Sigmoid colon (tissue), 7 donors: ENCODE results near the gene AACS. TPM values are rescaled to one million over a fixed set of nuclear protein-coding genes. Genes with fewer than 3 reads are reported as not detected.
"Not testable (repeated sequence)": the region's sequence is repeated elsewhere in the genome, so short reads cannot be mapped to it uniquely, and the experiment has no call there.

Experiments
- DNase-seq: peaks from one replicate; pipeline ENCODE4 v3.0.0-alpha.2; 2019
- H3K27ac ChIP-seq, 4 donors: fragments of 200-600 bp; sonication (generic); one replicate each; pipeline ENCODE4 v1.5.1; 2016 to 2019; ENCODE audit warnings: mild to moderate bottlenecking in 1 of 4
- H3K27me3 ChIP-seq, 3 donors: fragments of 200-600 bp; sonication (generic); one replicate each; pipeline ENCODE4 v1.5.1; 2019; ENCODE audit warnings: mild to moderate bottlenecking in 1 of 3
- H3K36me3 ChIP-seq, 4 donors: fragments of 200-600 bp; sonication (generic); one replicate each; pipeline ENCODE4 v1.5.1; 2016 to 2019
- H3K4me1 ChIP-seq, 4 donors: fragments of 200-600 bp; sonication (generic); one replicate each; pipeline ENCODE4 v1.5.1; 2017 to 2019
- H3K4me3 ChIP-seq, 4 donors: fragments of 200-600 bp; sonication (generic); one replicate each; pipeline ENCODE4 v1.5.1; 2017 to 2019; ENCODE audit warnings: mild to moderate bottlenecking in 2 of 4, moderate library complexity in 1 of 4
- H3K9me3 ChIP-seq, 4 donors: fragments of 200-600 bp in 3 of 4; sonication (generic) in 3 of 4; one replicate each; pipeline versions ENCODE4 v1.5.1 to v1.6.1; 2013 to 2019
- CTCF ChIP-seq, 4 experiments: fragments of 450-650 bp in 3 of 4; fragments of 200-600 bp in 1 of 4; IDR thresholded peaks; one replicate each; pipeline ENCODE4 v1.5.1; 2016 to 2019; ENCODE audit warnings: antibody characterized with exemption in 4 of 4, mild to moderate bottlenecking in 3 of 4, moderate library complexity in 2 of 4
- EP300 ChIP-seq, 4 donors: sonication (generic); formaldehyde crosslinking; IDR thresholded peaks; one replicate each; pipeline ENCODE4 v1.6.1; 2017; ENCODE audit warnings: antibody characterized with exemption in 4 of 4
- POLR2A ChIP-seq, 2 donors: fragments of 450-650 bp; IDR thresholded peaks; one replicate each; pipeline ENCODE4 v1.6.1; 2016; ENCODE audit warnings: antibody characterized with exemption in 2 of 2, mild to moderate bottlenecking in 2 of 2, moderate library complexity in 2 of 2
- POLR2AphosphoS5 ChIP-seq, 4 donors: sonication (generic); formaldehyde crosslinking; IDR thresholded peaks; one replicate each; pipeline ENCODE4 v1.6.1; 2017; ENCODE audit warnings: antibody characterized with exemption in 4 of 4
- WGBS, 2 donors: extraction: QIAGEN DNeasy Blood & Tissue Kit; methylation state at CpG; one replicate each; pipeline ENCODE4 v1.1.7; 2013; 5-methylcytosine and 5-hydroxymethylcytosine counted together
- intact Hi-C: fragments of 100-400 bp; cut with DNase I; formaldehyde crosslinking; loops from one replicate; pipeline ENCODE4 v1.15.1; 2023
- polyA plus RNA-seq, 3 donors: library from polyadenylated mRNA; stranded (reverse); fragments of 200-250 nt; gene quantifications; one replicate each; pipeline ENCODE4 v1.2.3, GENCODE V29; 2013
- total RNA-seq, 4 donors: library from RNA; depleted of rRNA; stranded (reverse); fragments of >200 nt; gene quantifications; one replicate each; pipeline ENCODE4 v1.1.0, GENCODE V29; 2016
- donor health status: healthy with polysubstance abuse.
- donor health status: Bipolar disorder and iron deficiency.
- donor health status: healthy.

The AACS gene
- total and polyA plus RNA-seq, 7 donors, result 8.1 to 38.0 (median 12.7) TPM

DNA sequence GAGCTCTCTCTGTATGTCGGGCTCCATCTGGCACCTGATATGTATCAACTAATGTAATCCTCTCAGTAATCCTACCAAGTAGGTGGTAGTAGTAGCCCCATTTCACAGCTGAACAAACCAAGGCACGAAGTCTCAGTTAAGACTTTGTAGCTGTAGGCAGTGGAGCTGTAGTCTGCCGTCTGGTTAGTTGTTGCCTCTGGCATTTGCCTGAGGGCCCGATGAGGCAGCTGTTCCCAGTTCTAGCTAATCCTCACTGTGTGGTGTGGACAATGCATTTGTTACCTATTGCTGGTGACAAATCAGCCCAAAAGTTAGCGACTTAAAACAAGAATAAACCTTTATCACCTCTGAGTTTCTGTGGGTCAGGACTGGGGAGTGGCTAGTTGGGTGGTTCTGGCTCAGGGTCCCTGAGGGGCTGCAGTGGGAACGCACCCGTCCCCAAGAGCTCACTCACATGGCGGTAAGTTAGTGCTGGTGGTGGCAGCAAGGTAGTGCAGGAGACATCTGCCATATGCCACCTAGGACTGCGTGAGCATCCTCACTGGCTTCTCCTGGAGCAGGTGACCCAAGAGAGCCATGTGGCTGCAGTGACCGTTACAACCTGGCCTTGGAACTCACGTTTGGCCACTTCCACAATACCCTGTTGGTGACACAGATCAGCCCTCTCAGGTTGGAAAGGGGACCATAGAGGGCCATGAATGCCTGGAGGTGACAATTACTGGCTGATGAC is 5.6 kb downstream of the AACS start:
- no peaks in the 10 kb centered on the region for H3K9me3 ChIP-seq
- no peak overlapping the region for H3K4me3 ChIP-seq
- H3K36me3 ChIP-seq, result peaks cover 0 to 7% (median 0%) of the 10 kb centered on the region in 4 donors
- peaks cover 0 to 11% (median 4%) of the 10 kb centered on the region in 4 donors for H3K4me1 ChIP-seq
- peak; percentile 11 for DNase-seq
- TF ChIP-seq EP300 (IDR thresholded peaks at IDR 0.05) (no peak), POLR2AphosphoS5 (IDR thresholded peaks at IDR 0.05) (no peak), POLR2A (IDR thresholded peaks at IDR 0.05) (no peak), CTCF (IDR thresholded peaks at IDR 0.05) (no peak)
- H3K27ac ChIP-seq, result no peak overlapping the region
- no peaks in the 10 kb centered on the region for H3K27me3 ChIP-seq
- intact Hi-C loops, result no loop called here
- WGBS, 2 donors, result 94 to 95% methylated on average over 11 of the region's 11 CpGs

GRCh38 chr12:125071456-125071855 is 6.2 kb downstream of the AACS start:
- TF ChIP-seq POLR2AphosphoS5 (IDR thresholded peaks at IDR 0.05) (no peak), EP300 (IDR thresholded peaks at IDR 0.05) (no peak), POLR2A (IDR thresholded peaks at IDR 0.05) (no peak), CTCF (IDR thresholded peaks at IDR 0.05) (no peak)
- peaks cover 0 to 4% (median 0%) of the 10 kb centered on the region in 4 donors for H3K4me1 ChIP-seq
- peaks cover 0 to 13% (median 3%) of the 10 kb centered on the region in 4 donors for H3K36me3 ChIP-seq
- intact Hi-C loops, result no loop called here
- no peak overlapping the region for H3K27ac ChIP-seq
- H3K9me3 ChIP-seq, result no peaks in the 10 kb centered on the region
- peak; percentile 61 for DNase-seq
- no peak overlapping the region for H3K4me3 ChIP-seq
- H3K27me3 ChIP-seq, result no peaks in the 10 kb centered on the region
- 92 to 93% methylated on average over 12 of the region's 12 CpGs for WGBS, 2 donors

- Histone ChIP-seq H3K27me3 (no peaks in the 10 kb centered on the region), H3K27ac (no peak overlapping the region), H3K4me3 (no peak overlapping the region), H3K4me1 (no peaks in the 10 kb centered on the region), H3K9me3 (no peaks in the 10 kb centered on the region), H3K36me3 (peaks cover 0 to 20% (median 6%) of the 10 kb centered on the region in 4 donors)
- TF ChIP-seq POLR2A (IDR thresholded peaks at IDR 0.05), result no peak
- TF ChIP-seq CTCF (IDR thresholded peaks at IDR 0.05), result no peak
- TF ChIP-seq POLR2AphosphoS5 (IDR thresholded peaks at IDR 0.05), result no peak
- TF ChIP-seq EP300 (IDR thresholded peaks at IDR 0.05), result no peak
- intact Hi-C loops, result no loop called here
- DNase-seq, result no peak
- 91 to 93% methylated on average over 2 of the region's 2 CpGs for WGBS, 2 donors
Measured at GRCh38 chr12:125072496-125072895, 7.3 kb downstream of the AACS start.

DNA sequence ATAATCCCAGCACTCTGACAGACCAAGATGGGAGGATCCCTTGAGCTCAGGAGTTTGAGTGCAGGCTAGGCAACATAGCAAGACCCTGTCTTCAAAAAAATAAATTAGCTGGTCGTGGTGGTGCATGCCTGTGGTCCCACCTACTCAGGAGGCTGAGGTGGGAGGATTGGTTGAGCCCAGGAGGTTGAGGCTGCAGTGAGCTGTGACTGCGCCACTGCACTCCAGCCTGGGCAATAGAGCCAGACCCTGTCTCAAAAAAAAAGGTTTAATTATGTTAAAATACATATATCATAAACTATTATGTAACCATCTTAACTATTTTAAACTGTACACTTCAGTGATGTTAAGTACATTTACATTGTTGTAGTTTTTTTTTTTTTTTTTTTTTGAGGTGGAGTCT is 9.1 kb downstream of the AACS start:
- H3K36me3 ChIP-seq, result peaks cover 0 to 35% (median 6%) of the 10 kb centered on the region in 4 donors
- H3K27ac ChIP-seq, H3K9me3 ChIP-seq, intact Hi-C loops, DNase-seq, H3K27me3 ChIP-seq, H3K4me3 ChIP-seq, H3K4me1 ChIP-seq: not testable (repeated sequence)
- WGBS, 2 donors, result 90 to 94% methylated on average over 2 of the region's 2 CpGs

- H3K36me3 ChIP-seq, result peaks cover 0 to 44% (median 8%) of the 10 kb centered on the region in 4 donors
- WGBS, 2 donors, result 46 to 76% methylated on average over 6 of the region's 6 CpGs
Measured at GRCh38 chr12:125076103-125076502, 10.9 kb downstream of the AACS start.

More at GRCh38 chr12:125076103-125076502, 10.9 kb downstream of the AACS start:
- no peak overlapping the region for H3K27ac ChIP-seq
- H3K4me3 ChIP-seq, result no peak overlapping the region
- H3K9me3 ChIP-seq, result no peaks in the 10 kb centered on the region
- intact Hi-C loops, result no loop called here
- H3K27me3 ChIP-seq, result no peaks in the 10 kb centered on the region
- DNase-seq, result no peak
- no peaks in the 10 kb centered on the region for H3K4me1 ChIP-seq
- TF ChIP-seq CTCF (IDR thresholded peaks at IDR 0.05), result no peak
